Fibroblast of gingiva (primary cell): ENCODE results near the gene CLHC1.
A peak's percentile ranks its signal among the peaks of the same experiment; 100 is the strongest.
"Not testable (repeated sequence)": the region's sequence is repeated elsewhere in the genome, so short reads cannot be mapped to it uniquely, and the experiment has no call there.

Experiments
- DNase-seq: peaks from one replicate; pipeline ENCODE4 v3.0.0-alpha.2; 2011; ENCODE audit warnings: low read depth

CLHC1 gene

DNA sequence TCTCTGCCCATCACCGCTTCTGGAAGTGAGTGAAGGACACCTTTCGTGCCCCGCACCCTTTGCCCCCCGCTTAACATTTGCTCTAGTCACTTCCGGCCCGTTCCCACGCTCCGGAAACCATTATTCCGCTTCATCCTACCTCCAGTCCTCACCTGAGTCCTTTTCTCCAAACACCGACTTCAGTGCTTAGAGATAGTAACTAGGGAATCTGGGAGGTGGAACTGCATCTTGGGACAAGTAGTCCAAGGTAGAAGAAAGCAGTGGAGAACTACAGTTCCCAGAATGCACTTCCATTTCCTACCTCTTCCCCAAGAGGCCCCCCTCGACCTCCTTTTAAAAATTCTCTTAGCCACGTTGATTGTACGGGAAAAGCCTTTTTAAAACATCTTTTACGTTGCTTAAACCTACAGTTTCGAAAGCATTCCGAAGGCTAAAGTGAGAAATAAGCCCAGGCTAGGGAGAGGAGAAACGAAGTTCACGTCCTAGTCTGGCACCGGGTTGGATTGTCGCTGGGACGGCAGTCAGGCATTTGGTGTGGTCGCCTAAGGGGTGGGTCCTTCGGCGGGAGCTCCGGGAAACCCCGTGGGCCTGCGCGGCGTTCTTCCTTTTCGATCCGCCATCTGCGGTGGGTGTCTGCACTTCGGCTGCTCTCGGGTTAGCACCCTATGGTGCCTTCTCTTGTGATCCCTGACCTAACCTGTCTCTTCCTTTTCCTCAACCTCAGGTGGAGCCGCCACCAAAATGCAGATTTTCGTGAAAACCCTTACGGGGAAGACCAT is at the start of gene CLHC1, which contains the start of gene RPS27A:
Gene CLHC1, minus strand, starts transcription at position 210 of the 779 bp plus-strand sequence. CDS start 9,882 bp downstream, outside the sequence.
Gene RPS27A, plus strand, starts transcription at position 605 of the 779 bp plus-strand sequence. Its CDS starts 137 bp downstream, at position 742.
- peak; percentile 96 for DNase-seq

GRCh38 chr2:55280851-55281546 is 48.9 kb upstream of the CLHC1 start:
- not testable (repeated sequence) for DNase-seq

DNA sequence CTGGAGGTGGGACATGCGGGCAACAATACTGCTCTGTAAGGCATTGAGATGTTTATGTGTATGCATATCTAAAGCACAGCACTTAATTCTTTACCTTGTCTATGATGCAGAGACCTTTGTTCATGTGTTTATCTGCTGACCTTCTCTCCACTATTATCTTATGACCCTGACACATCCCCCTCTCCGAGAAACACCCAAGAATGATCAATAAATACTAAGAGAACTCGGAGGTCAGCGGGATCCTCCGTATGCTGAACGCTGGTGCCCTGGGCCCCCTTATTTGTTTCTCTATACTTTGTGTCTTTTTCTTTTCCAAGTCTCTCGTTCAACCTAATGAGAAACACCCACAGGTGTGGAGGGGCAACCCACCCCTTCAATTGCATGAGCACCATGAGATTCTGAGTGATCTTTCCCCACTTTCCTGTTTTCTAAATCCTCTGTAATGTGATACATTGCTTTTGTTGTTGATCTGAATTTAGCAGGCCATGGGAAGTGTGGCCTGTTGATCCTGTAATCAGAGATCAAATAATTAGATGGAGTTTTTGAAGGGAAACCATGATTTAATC is 47.8 kb upstream of the CLHC1 start:
- DNase-seq: not testable (repeated sequence)

GRCh38 chr2:55279214-55279835 is 47.2 kb upstream of the CLHC1 start:
- not testable (repeated sequence) for DNase-seq

DNA sequence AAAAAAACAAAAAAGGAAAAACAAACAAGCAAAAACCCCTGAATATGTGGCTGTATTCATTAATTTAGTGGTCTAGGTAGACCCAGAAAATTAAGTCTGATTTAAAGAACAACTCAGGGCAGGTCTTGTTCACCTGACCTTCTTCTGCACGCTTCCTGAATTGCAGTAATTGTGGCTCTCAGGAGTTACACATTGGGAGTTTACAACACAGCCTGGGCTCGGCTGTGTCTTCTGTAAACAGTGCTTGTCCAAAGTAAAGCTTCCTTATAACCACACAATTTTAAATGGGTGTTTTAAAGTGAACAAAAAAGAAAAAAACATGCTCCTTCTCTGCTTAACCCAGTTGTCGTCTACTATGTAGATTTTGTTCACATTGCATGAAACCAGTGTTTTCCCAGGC is 45.2 kb upstream of the CLHC1 start:
- no peak for DNase-seq

- not testable (repeated sequence) for DNase-seq
Observed at GRCh38 chr2:55274346-55274745, 42.3 kb upstream of the CLHC1 start.

DNA sequence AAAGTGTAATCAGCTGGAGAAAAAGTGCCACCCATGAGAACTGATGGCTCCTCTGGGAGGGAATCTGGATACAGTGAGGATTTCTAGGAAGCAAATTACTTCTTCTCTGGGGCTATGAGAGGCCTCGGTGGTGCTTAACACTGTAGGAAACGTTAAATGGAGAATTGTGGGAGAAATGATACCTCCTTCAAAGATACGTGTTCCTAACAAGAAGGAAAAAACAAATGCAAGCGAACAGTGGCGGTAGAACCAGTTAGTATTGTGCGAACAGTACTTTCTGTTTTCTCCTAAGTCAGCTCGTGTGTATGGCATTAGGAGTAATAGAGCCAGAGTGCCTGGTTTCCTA is 37.5 kb upstream of the CLHC1 start:
- no peak for DNase-seq

GRCh38 chr2:55268907-55269644 is 37.0 kb upstream of the CLHC1 start, which contains the start of gene MTIF2:
TSS of gene MTIF2 (minus strand) at chr2:55269231. CDS start at chr2:55263858, 5,373 bp downstream.
- peak; percentile 92 for DNase-seq

GRCh38 chr2:55268288-55268906 is 36.3 kb upstream of the CLHC1 start:
- DNase-seq: no peak

DNA sequence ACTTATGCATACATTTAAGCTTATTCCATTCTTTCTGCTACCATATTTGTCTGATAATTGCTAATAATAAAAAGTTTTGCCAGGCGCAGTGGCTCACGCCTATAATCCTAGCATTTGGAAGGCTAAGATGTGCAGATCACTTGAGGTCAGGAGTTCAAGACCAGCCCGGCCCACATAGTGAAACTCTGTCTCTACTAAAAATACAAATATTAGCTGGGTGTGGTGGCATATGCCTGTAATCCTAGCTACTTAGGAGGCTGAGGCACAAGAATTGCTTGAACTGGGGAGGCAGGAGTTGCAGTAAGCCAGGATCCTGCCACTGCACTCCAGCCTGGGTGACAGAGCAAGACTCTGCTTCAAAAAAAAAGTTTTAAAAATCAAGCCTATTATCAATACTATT is 27.5 kb upstream of the CLHC1 start:
- DNase-seq: not testable (repeated sequence)

DNA sequence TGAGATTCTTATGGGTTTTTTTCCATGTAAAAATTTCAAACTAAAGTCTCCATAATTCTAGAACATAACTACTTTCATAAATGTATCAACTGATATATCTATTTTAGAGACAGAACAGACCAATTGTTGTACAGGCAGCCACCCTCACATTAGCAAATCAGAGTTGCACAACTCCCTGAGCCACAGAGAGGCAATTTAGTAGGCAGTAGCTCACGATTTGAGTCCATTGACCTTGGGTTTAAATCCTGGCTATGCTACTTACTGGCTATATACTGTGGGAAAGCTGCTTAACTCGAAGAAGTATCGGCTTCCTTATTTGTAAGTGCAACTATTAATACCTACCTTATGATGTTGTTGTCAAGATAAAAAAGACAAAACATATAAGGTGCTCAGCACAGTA is 20.7 kb upstream of the CLHC1 start:
- DNase-seq: no peak

DNA sequence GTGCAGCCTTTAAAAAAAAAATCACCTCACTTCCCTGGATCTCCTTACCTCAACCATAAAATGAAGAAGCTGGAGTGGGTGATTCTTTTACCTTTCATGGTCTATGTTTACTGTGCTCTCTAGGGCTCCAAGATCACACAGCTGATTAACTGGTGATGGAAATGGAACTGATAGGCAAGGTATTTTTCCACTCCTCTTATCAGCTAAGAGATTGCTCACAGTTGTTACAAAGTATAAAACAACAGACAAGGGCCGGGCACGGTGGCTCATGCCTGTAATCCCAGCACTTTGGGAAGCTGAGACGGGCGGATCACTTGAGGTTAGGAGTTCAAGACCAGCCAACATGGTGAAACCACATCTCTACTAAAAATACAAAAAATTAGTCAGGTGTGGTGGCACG is 14.9 kb upstream of the CLHC1 start:
- no peak for DNase-seq

- DNase-seq: no peak
Observed at GRCh38 chr2:55245411-55245810, 13.3 kb upstream of the CLHC1 start.

DNA sequence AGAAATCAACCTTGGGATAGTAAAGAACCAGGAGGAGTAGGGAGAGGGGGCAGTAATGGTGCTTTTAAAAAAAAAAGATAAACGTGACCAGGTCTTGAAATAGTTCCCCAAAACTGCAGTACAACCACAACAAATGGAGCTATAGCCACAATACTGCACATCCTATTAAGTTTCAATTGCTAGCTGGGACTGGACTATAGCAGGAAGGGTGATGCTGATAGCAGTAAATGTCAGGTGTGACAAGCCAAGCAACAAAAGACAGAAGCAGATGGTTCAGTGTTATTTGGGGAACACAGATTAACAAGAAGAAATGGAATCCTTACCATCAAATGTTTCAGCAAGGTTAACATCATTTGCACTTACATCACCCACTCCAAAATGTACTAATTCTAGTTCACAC is 10.5 kb upstream of the CLHC1 start:
- no peak for DNase-seq

DNA sequence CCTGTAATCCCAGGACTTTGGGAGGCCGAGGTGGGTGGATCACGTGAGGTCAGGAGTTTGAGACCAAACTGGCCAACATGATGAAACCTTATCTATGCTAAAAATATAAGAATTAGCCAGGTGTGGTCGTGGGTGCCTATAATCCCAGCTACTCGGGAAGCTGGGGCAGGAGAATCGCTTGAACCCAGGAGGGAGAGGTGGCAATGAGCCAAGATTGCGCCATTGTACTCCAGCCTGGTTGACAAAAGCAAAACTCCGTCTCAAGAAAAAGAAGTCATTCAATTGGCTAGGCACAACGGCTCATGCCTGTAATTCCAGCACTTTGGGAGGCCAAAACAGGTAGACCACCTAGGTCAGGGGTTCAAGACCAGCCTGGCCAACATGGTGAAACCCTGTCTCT is 9.5 kb upstream of the CLHC1 start:
- not testable (repeated sequence) for DNase-seq

- DNase-seq: no peak
Observed at GRCh38 chr2:55239656-55240222, 7.6 kb upstream of the CLHC1 start.

GRCh38 chr2:55236992-55237543 is 5.0 kb upstream of the CLHC1 start:
- no peak for DNase-seq

DNA sequence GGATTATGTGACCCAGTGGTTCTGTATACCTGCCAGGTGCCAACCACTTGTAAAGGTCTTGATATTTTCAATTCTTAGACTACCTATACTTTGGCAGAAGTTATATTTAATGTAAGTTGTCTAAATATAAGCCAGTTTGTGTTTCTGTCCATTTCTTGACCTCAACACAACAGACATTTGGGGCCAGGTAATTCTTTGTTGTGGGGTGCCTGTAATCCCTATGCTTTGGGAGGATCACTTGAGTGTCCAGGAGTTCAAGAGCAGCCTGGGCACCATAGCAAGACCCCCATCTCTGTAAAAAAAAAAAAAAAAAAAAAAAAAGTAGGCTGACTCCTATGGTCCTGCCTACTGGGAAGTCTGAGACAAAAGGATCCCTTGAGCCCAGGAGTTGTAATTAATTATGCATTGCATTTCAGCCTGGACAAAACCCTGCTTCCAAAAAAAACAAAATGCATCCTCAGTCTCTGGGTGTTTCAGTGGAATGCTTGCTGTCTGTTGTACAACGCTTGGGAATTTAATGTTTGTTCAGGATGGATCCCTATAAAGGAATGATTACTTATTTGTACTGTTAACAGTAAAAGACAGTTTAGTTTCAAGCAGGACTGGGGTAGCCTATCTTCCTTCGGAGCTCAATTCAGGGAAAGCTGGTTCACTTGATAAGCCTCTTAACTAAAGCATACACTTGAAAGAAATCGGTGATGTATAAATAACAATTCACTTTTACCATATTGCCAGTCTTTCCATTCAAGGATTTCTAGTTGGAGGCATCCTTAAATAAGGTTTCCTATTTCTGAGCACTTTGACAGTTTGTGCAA is 3.8 kb upstream of the CLHC1 start:
- no peak for DNase-seq

DNA sequence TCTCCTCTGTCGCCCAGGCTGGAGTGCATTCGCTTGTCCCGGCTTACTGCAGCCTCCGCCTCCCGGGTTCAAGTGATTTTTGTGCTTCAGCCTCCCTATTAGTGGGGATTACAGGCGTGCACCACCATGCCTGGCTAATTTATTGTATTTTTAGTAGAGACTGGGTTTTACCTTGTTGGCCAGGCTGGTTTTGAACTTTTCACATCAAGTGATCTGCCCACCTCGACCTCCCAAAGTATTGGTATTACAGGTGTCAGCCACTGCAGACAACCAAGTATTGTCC is 1.5 kb upstream of the CLHC1 start:
- no peak for DNase-seq
